Lung (tissue), 12 donors: ENCODE data around the gene PRKCA. TPM values are rescaled to one million over a fixed set of nuclear protein-coding genes. Genes with fewer than 3 reads are reported as not detected.
"Not testable (repeated sequence)": the region's sequence is repeated elsewhere in the genome, so short reads cannot be mapped to it uniquely, and the experiment has no call there.

ENCODE experiments used
- ATAC-seq: fragments of 200-7000 bp; cut with Tn5 transposase; one replicate; pipeline ENCODE4 v1.9.1; 2020; ENCODE audit warnings: moderate number of reproducible peaks; ENCODE audit not compliant: insufficient read depth, low FRiP score
- DNase-seq, 3 donors: peaks; one replicate each; pipeline ENCODE4 v3.0.0-alpha.2; 2013 to 2017
- H3K27ac ChIP-seq, 2 donors: one replicate each; pipeline ENCODE4 v1.5.1; 2013; ENCODE audit warnings: mild to moderate bottlenecking in 2 of 2, moderate library complexity in 2 of 2, control low read depth in 1 of 2, inconsistent platforms in 1 of 2, low read depth in 1 of 2, low read length in 1 of 2
- H3K27me3 ChIP-seq, 3 donors: one replicate each; pipeline ENCODE4 v1.5.1; 2013; ENCODE audit warnings: low read length in 2 of 3; ENCODE audit not compliant: control insufficient read depth in 3 of 3, insufficient read depth in 3 of 3
- H3K36me3 ChIP-seq, 4 donors: one replicate each; pipeline ENCODE4 v1.5.1; 2013; ENCODE audit warnings: low read length in 4 of 4, mild to moderate bottlenecking in 1 of 4, moderate library complexity in 1 of 4; ENCODE audit not compliant: control insufficient read depth in 4 of 4, insufficient read depth in 4 of 4
- H3K4me1 ChIP-seq, 5 donors: one replicate each; pipeline ENCODE4 v1.5.1; 2013; ENCODE audit warnings: low read length in 5 of 5, mild to moderate bottlenecking in 2 of 5, moderate library complexity in 1 of 5; ENCODE audit not compliant: control insufficient read depth in 5 of 5, insufficient read depth in 5 of 5
- H3K4me3 ChIP-seq: one replicate; pipeline ENCODE4 v1.5.1; 2013; ENCODE audit warnings: mild to moderate bottlenecking, control low read depth, moderate library complexity
- H3K9ac ChIP-seq, 2 donors: one replicate each; pipeline ENCODE4 v1.5.1; 2013; ENCODE audit warnings: low read length in 2 of 2, control low read depth in 1 of 2; ENCODE audit not compliant: insufficient read depth in 1 of 2
- H3K9me3 ChIP-seq, 4 donors: one replicate each; pipeline ENCODE4 v1.5.1; 2013; ENCODE audit warnings: low read length in 3 of 4, mild to moderate bottlenecking in 1 of 4, moderate library complexity in 1 of 4; ENCODE audit not compliant: control insufficient read depth in 4 of 4, insufficient read depth in 3 of 4
- CTCF ChIP-seq: IDR thresholded peaks from 2 replicates; pipeline ENCODE4 v1.5.1; 2012; ENCODE audit warnings: mild to moderate bottlenecking; ENCODE audit errors: control extremely low read depth, extremely low read depth
- WGBS, 2 donors: extraction: QIAGEN DNeasy Blood & Tissue Kit; methylation state at CpG; one replicate each; pipeline ENCODE4 v1.1.7; 2013; 5-methylcytosine and 5-hydroxymethylcytosine counted together
- polyA plus RNA-seq, 2 donors: library from polyadenylated mRNA; stranded (reverse); fragments of 200-250 nt; gene quantifications; one replicate each; pipeline ENCODE4 v1.2.1, GENCODE V29; 2013
- total RNA-seq, 2 donors: library from RNA; depleted of rRNA in 1 of 2; stranded (reverse); fragments of >200 nt in 1 of 2; gene quantifications; one replicate each; pipeline ENCODE4 v1.2.1, GENCODE V29; 2014 to 2021
- donor health status: control.
- donor health status: control.
- donor health status: Bipolar disorder and iron deficiency.
- donor health status: healthy.
- donor health status: DM: yes; HTN: yes; CAD: no.

The PRKCA gene
- total and polyA plus RNA-seq, 4 donors: 3.4 to 34.8 (median 13.8) TPM

- DNase-seq: no peak
- Histone ChIP-seq H3K9me3 (no peaks in the 10 kb centered on the region), H3K27ac (no peak overlapping the region), H3K4me3 (no peak overlapping the region), H3K36me3 (no peaks in the 10 kb centered on the region), H3K4me1 (peaks cover 0 to 3% (median 0%) of the 10 kb centered on the region in 5 donors), H3K9ac (no peak overlapping the region), H3K27me3 (no peaks in the 10 kb centered on the region)
- TF ChIP-seq CTCF: no peak
- WGBS, 2 donors: 75 to 76% methylated on average over 9 of the region's 9 CpGs
- ATAC-seq: no peak
Observed at GRCh38 chr17:66485309-66485947, 183.0 kb downstream of the PRKCA start.

GRCh38 chr17:66487121-66487520 is 184.7 kb downstream of the PRKCA start:
- no peak for DNase-seq
- Histone ChIP-seq H3K4me3 (no peak overlapping the region), H3K27me3 (no peaks in the 10 kb centered on the region), H3K9me3 (no peaks in the 10 kb centered on the region), H3K4me1 (peaks cover 0 to 3% (median 0%) of the 10 kb centered on the region in 5 donors), H3K27ac (no peak overlapping the region), H3K9ac (no peak overlapping the region), H3K36me3 (no peaks in the 10 kb centered on the region)
- ATAC-seq: no peak
- WGBS, 2 donors: 95 to 96% methylated on average over 3 of the region's 3 CpGs
- TF ChIP-seq CTCF: no peak

- H3K4me1 ChIP-seq: peaks cover 0 to 9% (median 2%) of the 10 kb centered on the region in 5 donors
- TF ChIP-seq CTCF: no peak
- no peaks in the 10 kb centered on the region for H3K9me3 ChIP-seq
- no peak for DNase-seq
- no peak overlapping the region for H3K4me3 ChIP-seq
- no peak overlapping the region for H3K27ac ChIP-seq
- H3K36me3 ChIP-seq: no peaks in the 10 kb centered on the region
- 82 to 92% methylated on average over 5 of the region's 5 CpGs for WGBS, 2 donors
- no peaks in the 10 kb centered on the region for H3K27me3 ChIP-seq
- ATAC-seq: no peak
- H3K9ac ChIP-seq: no peak overlapping the region
Observed at GRCh38 chr17:66487981-66488468, 185.6 kb downstream of the PRKCA start.

- Histone ChIP-seq H3K9me3 (no peaks in the 10 kb centered on the region), H3K4me1 (peaks cover 0 to 9% (median 2%) of the 10 kb centered on the region in 5 donors), H3K9ac (no peak overlapping the region), H3K4me3 (no peak overlapping the region), H3K36me3 (no peaks in the 10 kb centered on the region), H3K27me3 (no peaks in the 10 kb centered on the region), H3K27ac (no peak overlapping the region)
- WGBS, 2 donors: 90 to 93% methylated on average over 4 of the region's 4 CpGs
- no peak for DNase-seq
- no peak for TF ChIP-seq CTCF
- no peak for ATAC-seq
Observed at GRCh38 chr17:66488864-66489263, 186.5 kb downstream of the PRKCA start.

- H3K27ac ChIP-seq, H3K27me3 ChIP-seq, DNase-seq, H3K9ac ChIP-seq, ATAC-seq, H3K4me3 ChIP-seq, H3K9me3 ChIP-seq, H3K36me3 ChIP-seq, H3K4me1 ChIP-seq: not testable (repeated sequence)
- 87 to 91% methylated on average over 3 of the region's 3 CpGs for WGBS, 2 donors
Observed at GRCh38 chr17:66489576-66489975, 187.2 kb downstream of the PRKCA start.
